Stimulated activated CD4-positive, alpha-beta T cell treated with anti-CD3 and anti-CD28 coated beads, Interleukin-4, amount 100 ng/mL, for 4 hours (primary cell): ENCODE measurements around the gene SNRNP48.

Experiments
- DNase-seq, 2 experiments: peaks; one replicate each; pipeline ENCODE4 v3.0.0-alpha.2; 2020

SNRNP48 gene

GRCh38 chr6:7559651-7560385, 30.2 kb upstream of the SNRNP48 start:
- DNase-seq = no peak

- DNase-seq = no peak
Observed at GRCh38 chr6:7561153-7561964, 28.6 kb upstream of the SNRNP48 start.

GRCh38 chr6:7562769-7563168, 27.2 kb upstream of the SNRNP48 start:
- DNase-seq = no peak

DNA sequence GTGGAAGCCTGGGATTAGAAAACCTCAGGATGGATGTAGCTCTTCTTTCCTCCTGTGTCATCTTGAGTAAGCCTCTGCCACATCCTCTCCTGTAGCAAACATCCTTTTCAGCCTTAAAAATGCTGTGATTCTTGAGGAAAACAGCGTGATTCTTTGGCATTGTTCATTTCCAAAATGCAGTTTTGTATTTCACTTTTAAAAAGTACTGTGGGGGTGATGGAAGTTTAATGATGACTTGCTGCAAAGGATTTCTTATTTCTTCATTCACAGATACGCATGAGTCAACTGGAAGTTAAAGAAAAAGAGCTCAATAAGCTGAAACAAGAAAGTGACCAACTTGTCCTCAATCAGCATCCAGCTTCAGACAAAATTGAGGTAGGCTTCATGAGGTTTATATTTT, 23.9 kb upstream of the SNRNP48 start:
- DNase-seq = no peak

GRCh38 chr6:7566617-7567173, 23.3 kb upstream of the SNRNP48 start:
- DNase-seq = no peak

DNA sequence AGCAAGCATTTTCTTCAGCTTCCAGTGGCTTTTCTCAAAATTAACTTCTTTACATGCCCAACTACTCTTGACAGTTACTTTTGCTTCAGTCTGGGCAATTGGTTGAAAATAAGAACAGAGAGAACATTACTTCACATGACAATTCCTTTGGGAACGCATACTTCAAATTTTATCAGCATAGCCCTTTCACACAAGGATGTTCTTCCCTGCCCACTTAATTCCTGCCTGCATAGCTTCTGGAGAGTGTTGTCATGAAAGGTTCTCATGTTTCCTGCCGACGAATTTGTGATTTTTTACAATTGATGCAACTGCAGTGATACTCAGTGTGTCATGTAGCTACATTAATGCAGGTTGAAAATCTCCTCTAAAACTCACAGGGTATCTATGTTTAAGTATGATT, 22.0 kb upstream of the SNRNP48 start:
- no peak for DNase-seq

DNA sequence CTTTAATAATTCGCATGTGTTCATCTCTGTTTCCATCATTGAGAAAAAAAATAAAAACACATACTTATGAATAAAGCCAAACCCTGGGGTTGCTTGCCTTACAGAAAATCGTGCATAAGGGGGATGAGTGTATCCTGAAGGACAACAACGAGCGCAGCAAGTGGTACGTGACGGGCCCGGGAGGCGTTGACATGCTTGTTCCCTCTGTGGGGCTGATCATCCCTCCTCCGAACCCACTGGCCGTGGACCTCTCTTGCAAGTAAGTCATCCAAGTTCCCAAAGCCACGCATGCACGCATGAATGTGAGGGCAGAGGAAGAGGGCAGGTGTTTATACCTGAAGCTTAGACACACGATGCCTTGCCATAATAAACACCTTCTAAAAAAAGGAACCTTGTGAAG, 20.9 kb upstream of the SNRNP48 start:
- no peak for DNase-seq

DNA sequence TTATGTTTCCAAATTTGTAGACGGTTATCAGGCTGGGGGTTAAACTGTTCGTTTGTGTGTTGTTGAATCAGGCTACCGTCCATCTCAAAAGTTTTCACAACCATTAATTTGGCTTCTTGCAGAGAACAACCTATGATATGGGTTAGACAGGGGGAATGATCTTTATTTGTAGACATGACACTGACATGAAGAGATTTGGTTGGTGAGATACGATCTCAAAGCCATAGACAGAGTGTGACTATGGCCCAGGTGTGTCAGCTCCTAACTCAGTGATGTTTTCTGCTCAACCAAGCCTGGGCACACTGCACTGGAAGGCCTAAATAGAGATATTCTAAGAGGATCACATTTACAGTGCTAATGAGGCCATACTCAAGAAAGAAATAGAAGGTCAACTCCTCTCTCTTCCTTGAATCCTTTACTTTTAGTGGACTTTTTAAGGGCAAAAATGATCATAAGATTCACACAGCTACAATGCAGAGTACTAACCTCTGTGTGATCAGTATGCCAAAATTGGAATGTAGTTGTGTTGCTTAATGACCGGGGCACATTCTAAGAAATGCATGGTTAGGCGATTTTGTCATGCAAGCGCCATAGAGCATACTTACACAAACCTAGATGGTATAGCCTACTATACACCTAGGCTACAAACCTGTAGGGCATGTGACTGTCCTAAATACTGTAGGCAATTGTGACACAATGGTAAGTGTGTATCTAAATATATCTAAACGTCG, 17.6 kb upstream of the SNRNP48 start:
- DNase-seq = no peak

DNA sequence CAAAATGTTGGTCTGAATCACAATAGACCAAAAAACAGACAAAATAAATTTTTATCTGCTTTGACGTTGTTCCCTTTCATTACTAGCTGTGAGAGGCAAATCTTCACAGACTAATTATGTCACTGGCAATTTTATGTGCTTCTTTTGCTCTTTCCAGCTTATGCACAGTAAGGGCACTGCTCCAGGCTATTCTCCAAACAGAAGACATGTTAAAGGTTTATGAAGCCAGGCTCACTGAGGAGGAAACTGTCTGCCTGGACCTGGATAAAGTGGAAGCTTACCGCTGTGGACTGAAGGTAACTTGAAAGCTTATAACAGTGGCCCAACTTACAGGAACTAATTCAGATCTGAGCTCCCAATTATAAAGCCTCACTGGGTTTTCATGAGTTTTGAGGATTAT, 15.5 kb upstream of the SNRNP48 start:
- no peak for DNase-seq

DNA sequence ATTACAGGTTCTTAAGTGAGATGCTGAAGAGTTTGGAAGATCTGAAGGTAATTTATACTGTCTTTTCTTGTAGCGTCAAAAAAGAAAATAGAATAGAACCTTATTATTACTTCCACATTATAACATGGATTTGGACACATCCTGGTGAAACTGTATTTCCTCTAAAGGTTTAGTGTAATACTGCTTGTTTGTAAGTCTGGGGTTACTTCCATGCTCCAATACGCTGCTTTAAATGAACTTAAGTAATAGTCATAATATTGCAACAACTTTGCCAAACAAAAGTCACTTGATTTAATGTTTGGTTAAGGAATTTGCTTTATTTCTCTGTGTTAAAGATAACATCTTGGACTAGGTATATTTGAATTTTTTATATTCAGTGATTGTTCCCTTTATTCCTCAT, 11.5 kb upstream of the SNRNP48 start:
- no peak for DNase-seq

- DNase-seq = no peak
Observed at GRCh38 chr6:7578931-7579330, 11.1 kb upstream of the SNRNP48 start.

DNA sequence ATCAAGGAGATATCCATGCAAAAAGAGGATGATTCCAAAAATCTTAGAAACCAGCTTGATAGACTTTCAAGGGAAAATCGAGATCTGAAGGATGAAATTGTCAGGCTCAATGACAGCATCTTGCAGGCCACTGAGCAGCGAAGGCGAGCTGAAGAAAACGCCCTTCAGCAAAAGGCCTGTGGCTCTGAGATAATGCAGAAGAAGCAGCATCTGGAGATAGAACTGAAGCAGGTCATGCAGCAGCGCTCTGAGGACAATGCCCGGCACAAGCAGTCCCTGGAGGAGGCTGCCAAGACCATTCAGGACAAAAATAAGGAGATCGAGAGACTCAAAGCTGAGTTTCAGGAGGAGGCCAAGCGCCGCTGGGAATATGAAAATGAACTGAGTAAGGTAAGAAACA, 10.1 kb upstream of the SNRNP48 start:
- DNase-seq = no peak

GRCh38 chr6:7580537-7580926, 9.5 kb upstream of the SNRNP48 start:
- no peak for DNase-seq

DNA sequence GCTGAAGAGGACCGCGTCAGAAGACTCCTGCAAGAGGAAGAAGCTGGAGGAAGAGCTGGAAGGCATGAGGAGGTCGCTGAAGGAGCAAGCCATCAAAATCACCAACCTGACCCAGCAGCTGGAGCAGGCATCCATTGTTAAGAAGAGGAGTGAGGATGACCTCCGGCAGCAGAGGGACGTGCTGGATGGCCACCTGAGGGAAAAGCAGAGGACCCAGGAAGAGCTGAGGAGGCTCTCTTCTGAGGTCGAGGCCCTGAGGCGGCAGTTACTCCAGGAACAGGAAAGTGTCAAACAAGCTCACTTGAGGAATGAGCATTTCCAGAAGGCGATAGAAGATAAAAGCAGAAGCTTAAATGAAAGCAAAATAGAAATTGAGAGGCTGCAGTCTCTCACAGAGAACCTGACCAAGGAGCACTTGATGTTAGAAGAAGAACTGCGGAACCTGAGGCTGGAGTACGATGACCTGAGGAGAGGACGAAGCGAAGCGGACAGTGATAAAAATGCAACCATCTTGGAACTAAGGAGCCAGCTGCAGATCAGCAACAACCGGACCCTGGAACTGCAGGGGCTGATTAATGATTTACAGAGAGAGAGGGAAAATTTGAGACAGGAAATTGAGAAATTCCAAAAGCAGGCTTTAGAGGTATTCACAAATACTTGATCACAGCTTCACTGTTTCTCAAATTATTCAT, 8.9 kb upstream of the SNRNP48 start:
- DNase-seq = no peak

- DNase-seq = no peak
Observed at GRCh38 chr6:7585287-7585930, 4.6 kb upstream of the SNRNP48 start.

DNA sequence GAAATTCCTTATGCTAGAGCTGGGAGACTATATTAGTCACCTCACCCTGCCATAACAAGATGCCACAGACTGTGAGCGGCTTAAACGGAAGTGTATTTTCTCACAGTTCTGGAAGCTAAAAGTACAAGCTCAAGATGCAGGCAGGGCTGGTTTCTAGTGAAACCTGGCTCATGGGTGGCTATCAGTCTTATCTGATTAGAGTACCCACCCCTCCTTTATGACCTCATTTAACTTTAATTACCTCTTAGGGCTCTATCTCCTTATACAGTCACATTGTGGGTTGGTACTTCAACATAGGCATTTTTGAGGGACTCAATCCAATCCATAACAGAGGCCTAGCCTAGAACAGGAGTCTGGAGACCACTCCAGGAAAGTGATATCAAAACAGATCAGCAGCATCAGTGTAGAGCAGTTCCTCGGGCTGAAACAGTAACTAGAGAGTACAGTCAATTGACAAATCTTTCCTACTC, 2.3 kb upstream of the SNRNP48 start:
- no peak for DNase-seq

- no peak for DNase-seq
Observed at GRCh38 chr6:7588506-7588905, 1.5 kb upstream of the SNRNP48 start.

DNA sequence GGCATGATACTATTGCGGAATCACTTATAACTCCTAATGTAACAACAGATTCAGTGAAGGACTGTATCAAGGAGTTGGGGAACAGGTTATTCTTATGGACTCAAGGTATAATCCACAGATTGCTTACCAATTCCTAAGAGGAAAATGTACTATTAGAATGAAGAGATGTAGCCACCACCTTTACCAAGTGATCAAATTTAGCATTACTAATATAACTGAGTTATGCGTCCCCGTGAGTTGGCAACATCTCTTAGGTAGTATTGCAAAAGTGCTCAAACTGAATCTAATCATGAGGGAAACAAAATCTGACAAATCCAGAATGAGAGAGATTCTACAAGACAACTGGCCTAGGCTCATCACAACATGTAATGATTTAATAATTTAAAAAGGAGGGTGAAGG, 777 bp upstream of the SNRNP48 start:
- no peak for DNase-seq

- no peak for DNase-seq
Observed at GRCh38 chr6:7590918-7591302, 912 bp downstream of the SNRNP48 start.

DNA sequence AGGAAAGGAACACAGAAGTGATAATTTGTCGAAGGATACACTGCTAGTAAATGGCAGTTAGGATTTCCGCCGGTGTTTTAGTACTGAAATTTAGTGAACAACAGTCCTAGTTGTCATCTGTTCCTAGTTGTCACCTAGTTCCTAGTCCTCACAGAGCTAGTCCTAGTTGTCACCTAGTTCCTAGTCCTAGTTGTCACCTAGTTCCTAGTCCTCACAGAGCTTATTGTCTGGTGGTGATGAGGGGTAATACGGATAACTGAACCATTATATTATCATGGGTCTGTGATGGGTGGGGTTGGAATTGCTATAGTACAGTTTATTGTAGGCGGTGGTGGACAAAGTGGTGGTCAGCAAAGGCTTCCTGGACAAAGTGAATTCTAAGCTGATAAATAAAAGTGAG, 1.8 kb downstream of the SNRNP48 start:
- DNase-seq = no peak

GRCh38 chr6:7593229-7593628, 3.2 kb downstream of the SNRNP48 start:
- no peak for DNase-seq

DNA sequence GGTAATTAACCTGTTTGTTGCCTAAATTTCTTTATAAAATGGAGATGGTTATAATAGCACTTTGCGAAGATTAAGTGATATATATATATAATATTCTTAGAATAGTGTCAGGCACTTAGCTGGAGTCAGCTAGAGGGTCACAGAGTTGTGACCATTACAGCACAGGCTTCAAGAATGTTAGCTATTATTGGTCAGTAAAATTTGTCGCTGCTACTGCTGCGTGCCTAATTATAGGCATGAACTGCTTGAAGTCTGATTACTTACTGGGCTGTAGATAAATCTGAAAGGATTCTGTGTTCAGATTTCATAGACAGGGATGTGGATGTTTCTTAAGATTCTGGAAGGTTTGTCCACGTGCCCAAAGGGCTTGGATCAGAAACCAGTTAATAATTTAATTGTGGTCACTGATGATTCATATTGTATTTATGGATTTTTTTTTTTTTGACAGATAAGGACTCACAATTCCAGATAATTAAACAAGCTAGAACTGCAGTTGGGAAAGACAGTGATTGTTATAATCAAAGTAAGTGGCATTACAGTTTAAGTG, 4.7 kb downstream of the SNRNP48 start:
- DNase-seq = no peak
